Measurements from ENCODE around the gene IL17RC. TPM values are rescaled to one million over a fixed set of nuclear protein-coding genes. Genes with fewer than 3 reads are reported as not detected.

Gene IL17RC
- total and polyA plus RNA-seq, 2 donors (not counting 3 experiments of a cell fraction or from before 2014, with no cell fraction given), result 18.7 to 19.9 TPM

DNA sequence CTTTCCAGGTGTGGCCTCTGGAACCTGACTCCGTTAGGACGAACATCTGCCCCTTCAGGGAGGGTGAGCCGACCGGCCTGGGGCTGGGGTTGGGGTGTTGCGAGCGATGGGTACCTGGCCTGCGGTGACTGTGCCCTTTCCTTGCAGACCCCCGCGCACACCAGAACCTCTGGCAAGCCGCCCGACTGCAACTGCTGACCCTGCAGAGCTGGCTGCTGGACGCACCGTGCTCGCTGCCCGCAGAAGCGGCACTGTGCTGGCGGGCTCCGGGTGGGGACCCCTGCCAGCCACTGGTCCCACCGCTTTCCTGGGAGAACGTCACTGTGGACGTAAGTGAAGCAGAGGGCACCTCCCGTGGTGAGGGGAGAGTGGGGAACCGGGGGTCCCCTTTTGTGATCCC lies 11.3 kb downstream of the IL17RC start:
- intact Hi-C loops (cut with micrococcal nuclease), result no loop called here
- POLR2A ChIA-PET, result no interaction called here

More for the DNA sequence above, 11.3 kb downstream of the IL17RC start:
- no peak for TF ChIP-seq MYC (IDR thresholded peaks at IDR 0.05; ENCODE audit: low read depth, low read length)
- TF ChIP-seq POLR2A (IDR thresholded peaks at IDR 0.05; ENCODE audit: low read depth, low read length), result no peak
- no peak for TF ChIP-seq JUN (IDR thresholded peaks at IDR 0.05; ENCODE audit: borderline replicate concordance, insufficient read depth, insufficient read length, low read depth)
- no peak for TF ChIP-seq GATA2 (IDR thresholded peaks at IDR 0.05; ENCODE audit: insufficient read depth, insufficient read length, low read depth, low read length)
- TF ChIP-seq FOS (IDR thresholded peaks at IDR 0.05; ENCODE audit: borderline replicate concordance, insufficient read depth, low read length), result no peak
- TF ChIP-seq, protein P1, sequence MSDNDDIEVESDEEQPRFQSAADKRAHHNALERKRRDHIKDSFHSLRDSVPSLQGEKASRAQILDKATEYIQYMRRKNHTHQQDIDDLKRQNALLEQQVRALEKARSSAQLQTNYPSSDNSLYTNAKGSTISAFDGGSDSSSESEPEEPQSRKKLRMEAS (IDR thresholded peaks at IDR 0.05; ENCODE audit: insufficient read depth, insufficient read length), result no peak
- no peak for TF ChIP-seq POLR2AphosphoS5 (IDR thresholded peaks at IDR 0.05; ENCODE audit: insufficient read depth, low read depth, low read length)
- TF ChIP-seq, protein P2, sequence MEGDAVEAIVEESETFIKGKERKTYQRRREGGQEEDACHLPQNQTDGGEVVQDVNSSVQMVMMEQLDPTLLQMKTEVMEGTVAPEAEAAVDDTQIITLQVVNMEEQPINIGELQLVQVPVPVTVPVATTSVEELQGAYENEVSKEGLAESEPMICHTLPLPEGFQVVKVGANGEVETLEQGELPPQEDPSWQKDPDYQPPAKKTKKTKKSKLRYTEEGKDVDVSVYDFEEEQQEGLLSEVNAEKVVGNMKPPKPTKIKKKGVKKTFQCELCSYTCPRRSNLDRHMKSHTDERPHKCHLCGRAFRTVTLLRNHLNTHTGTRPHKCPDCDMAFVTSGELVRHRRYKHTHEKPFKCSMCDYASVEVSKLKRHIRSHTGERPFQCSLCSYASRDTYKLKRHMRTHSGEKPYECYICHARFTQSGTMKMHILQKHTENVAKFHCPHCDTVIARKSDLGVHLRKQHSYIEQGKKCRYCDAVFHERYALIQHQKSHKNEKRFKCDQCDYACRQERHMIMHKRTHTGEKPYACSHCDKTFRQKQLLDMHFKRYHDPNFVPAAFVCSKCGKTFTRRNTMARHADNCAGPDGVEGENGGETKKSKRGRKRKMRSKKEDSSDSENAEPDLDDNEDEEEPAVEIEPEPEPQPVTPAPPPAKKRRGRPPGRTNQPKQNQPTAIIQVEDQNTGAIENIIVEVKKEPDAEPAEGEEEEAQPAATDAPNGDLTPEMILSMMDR (IDR thresholded peaks at IDR 0.05; ENCODE audit: extremely low read depth in 1 of 2, insufficient read depth in 1 of 2, low read depth in 1 of 2, low read length in 2 of 2), result no peak
- no peak for TF ChIP-seq EZH2 (IDR thresholded peaks at IDR 0.05; ENCODE audit: borderline replicate concordance, low read depth, low read length, severe bottlenecking)
- Histone ChIP-seq H3K27ac (ENCODE audit: insufficient read depth, low read depth, low read length) (no peak overlapping the region), H3K4me3 (replicated peaks in 1 of 3; ENCODE audit: insufficient read depth in 1 of 3, low read depth in 1 of 3, low read length in 3 of 3) (no peak overlapping the region), H3K36me3 (ENCODE audit: control insufficient read depth in 2 of 2, extremely low read depth in 1 of 2, insufficient read depth in 2 of 2, low read length in 2 of 2) (peaks cover 0 to 4% of the 10 kb centered on the region in 2 experiments), H3K9ac (replicated peaks; ENCODE audit: extremely low read depth, insufficient read depth, low read length) (no peak overlapping the region), H3K4me1 (ENCODE audit: control insufficient read depth, extremely low read depth, insufficient read depth, low read length) (peaks cover 7% of the 10 kb centered on the region), H3K27me3 (ENCODE audit: control insufficient read depth in 2 of 2, insufficient read depth in 2 of 2, low read length in 2 of 2) (no peaks in the 10 kb centered on the region), H3K9me1 (replicated peaks; ENCODE audit: control insufficient read depth, extremely low read depth, insufficient read depth, low read length) (no peaks in the 10 kb centered on the region), H2AFZ (ENCODE audit: low read depth, low read length) (no peak overlapping the region), H3K79me2 (ENCODE audit: control insufficient read depth, insufficient read depth, low read length) (no peaks in the 10 kb centered on the region), H4K20me1 (replicated peaks; ENCODE audit: control insufficient read depth, extremely low read depth, insufficient read depth, low read length) (no peaks in the 10 kb centered on the region), H3K9me3 (replicated peaks; ENCODE audit: control insufficient read depth, insufficient read depth, low read length) (no peaks in the 10 kb centered on the region), H3K4me2 (ENCODE audit: insufficient read depth, low read length) (no peak overlapping the region)
- CTCF ChIA-PET, result no interaction called here
- no TSS peak for BruUV-seq (replicated peaks)
- no peak for DNase-seq (ENCODE audit: low read depth, low spot score)
- no peak for FAIRE-seq
- dilution Hi-C loops (cut with MboI; ENCODE audit: extremely low pct_ligation_motif_present, low sequenced_read_pairs), result no loop called here

All from endothelial cell of umbilical vein (primary cell).